Activated CD4-positive, alpha-beta T cell treated with anti-CD3 and anti-CD28 coated beads for 4 hours (primary cell): Measurements from ENCODE around the gene TMPRSS11F.

Experiments
- DNase-seq, 2 donors: peaks; one replicate each; pipeline ENCODE4 v3.0.0-alpha.2; 2020

The TMPRSS11F gene

DNA sequence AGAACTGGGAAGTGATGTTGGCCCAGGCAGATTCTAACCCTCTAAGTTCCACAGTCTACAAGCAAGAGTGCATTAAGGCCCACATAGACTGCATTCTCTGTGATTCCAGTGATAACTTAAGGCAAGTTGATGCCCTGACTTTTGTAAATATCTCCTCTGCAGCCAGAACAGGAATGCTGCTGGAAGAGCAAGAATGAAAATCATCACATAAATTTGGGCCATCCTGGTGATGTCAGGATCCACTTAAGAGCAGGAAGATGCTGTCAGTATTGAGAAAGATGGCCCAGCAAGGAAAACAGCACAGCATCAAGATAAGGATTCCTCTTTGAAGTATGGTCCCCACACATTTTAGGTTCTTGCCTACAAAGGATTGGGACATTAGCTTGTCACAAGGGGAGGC, 52.4 kb downstream of the TMPRSS11F start:
- no peak for DNase-seq

DNA sequence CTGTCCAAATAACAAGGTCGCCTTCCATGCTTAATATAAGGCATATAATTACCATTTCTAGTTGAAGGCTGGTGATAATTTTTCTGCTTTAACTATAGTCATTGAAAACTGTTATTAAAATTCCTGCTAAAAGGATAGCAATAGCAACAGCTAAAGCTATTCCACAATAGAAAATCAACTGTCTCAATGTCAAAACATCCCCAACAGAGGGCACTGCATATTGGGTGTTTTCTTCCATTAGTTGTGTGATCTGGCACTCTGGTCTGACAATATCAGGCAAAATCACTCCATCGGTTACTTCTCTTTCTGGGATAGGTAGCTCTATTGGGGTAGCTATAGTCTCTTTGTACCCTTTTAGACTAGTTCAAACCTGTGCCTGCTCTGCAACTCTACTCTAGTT, 53.5 kb downstream of the TMPRSS11F start:
- DNase-seq: no peak

DNA sequence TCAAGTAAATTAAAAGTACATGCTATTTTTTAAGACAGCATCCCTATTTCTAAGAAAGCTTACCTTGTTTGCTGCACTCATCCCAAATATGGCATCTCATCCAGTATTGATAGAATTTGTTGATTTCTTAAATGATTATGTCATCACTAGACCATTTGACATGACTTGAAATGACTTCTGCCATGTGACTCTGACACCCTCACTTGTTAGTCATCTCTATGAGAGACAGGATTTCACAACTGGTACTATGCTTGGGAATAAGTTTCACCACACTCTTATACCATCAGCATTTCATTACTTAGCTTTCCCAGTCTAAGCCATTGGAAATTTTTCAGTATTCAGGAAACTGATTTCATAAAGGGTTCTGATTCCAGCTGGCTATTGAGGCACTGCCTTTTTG, 55.3 kb downstream of the TMPRSS11F start:
- no peak for DNase-seq

DNA sequence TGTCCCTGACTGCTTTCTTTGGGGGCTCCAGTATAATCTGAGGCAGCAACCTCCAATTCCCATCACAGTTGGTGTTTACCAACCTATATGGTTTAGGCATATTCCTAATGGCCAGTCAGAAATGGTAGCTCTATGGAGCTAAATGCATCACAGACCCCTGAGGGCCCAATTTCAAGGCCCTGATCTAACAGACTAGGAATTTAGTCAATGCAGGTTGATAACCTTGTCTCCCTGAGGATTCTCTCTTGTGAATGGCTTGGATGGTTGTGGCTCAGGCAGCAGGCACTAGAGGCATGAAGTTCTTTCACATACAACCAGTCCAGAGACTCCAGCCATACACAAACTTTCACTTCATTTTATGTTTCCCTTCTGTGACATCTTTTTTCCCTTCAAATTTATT, 59.4 kb downstream of the TMPRSS11F start:
- no peak for DNase-seq

DNA sequence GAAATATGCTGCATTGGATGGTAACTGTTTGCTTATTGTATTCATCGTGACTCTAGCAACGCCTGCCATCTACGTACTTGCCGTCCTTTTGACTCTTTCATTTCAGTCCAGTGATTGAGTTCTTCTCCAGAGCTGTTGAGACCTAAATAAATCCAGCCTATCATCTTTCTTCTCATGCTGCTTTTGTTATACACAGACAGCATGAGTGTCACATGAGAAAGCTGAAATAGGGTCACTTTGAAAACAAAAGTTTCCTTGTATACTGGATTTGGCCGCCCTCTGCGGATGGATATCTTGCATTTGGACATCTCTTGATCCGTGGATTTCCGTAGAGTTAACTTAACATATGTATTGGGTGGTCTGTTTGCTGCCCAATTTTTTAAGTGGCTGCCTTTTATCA, 67.2 kb downstream of the TMPRSS11F start:
- no peak for DNase-seq

DNA sequence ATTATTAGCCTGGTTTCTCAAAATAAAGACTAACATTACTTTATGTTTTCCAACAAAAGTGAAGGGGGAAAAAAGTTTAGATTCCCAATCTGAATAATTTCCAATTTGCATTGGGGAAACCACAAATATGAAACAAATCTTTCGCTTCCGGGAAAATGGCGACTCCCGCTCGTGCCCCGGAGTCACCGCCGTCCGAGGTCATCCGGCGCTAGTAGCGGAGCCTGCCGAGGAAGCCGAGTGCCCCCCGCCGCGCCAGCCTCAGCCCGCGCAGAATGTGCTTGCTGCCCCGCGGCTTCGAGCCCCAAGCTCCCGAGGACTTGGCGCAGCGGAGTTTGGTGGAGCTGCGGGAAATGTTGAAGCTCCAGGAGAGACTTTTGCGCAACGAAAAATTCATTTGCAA, 91.4 kb downstream of the TMPRSS11F start:
- DNase-seq: no peak

DNA sequence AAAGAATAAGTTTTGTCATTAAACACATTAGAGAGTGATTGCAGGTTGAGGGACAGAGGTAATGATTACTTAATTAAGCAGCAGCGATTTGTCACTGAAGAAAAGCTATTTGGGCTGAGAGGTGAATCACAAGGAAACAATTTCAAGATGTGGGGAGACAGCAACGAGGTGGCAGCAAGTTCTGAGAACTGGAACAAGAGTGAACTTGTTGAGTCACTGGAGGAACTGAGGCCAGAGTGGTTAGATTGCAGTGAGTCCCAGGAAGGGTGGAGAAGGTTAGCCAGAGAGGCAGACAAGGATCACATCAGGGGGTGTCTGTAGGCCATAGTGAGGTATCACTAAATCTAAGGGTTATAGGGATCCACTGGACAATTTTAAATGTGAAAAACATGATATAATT, 108.5 kb downstream of the TMPRSS11F start:
- no peak for DNase-seq

DNA sequence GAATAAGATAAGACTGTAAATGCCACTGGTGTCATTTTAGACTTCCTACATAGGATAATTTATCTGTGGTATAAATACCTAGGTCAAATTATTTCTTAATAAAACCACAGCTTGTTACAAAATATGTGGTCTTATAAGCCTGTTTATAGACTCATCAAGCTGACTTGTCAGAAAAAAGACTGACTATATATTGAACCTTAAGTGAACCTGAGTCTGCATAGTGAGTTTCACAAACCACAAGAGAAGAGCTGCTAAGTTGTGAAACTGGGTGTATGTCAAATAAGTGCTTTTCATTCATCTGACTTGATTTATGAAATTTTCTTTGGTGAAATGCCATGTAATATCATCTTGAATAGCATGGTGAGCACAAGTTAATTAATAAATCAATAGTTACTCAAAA, 118.0 kb downstream of the TMPRSS11F start:
- no peak for DNase-seq
